HEK293T (cell line): ENCODE data around the gene NTSR1.

Experiments used
- CTCF ChIA-PET: fragments of 350-600 bp; formaldehyde crosslinking; extraction: SDS; loops from one replicate; lab custom pipeline; 2021; ENCODE audit warnings: antibody characterized with exemption, inconsistent platforms; lab: Yijun Ruan, JAX
- POLR2A ChIA-PET: fragments of 350-600 bp; formaldehyde crosslinking; extraction: SDS; loops from one replicate; lab custom pipeline; 2020; ENCODE audit warnings: antibody characterized with exemption, inconsistent platforms; lab: Yijun Ruan, JAX
- DNase-seq: peaks from one replicate; pipeline ENCODE4 v3.0.0; 2012; ENCODE audit warnings: mixed read lengths; ENCODE audit errors: extremely low spot score
- ARNT ChIP-seq: fragments of 450-650 bp; IDR thresholded peaks from 2 replicates; pipeline ENCODE4 v1.6.1; 2017; ENCODE audit warnings: mild to moderate bottlenecking
- BHLHE40 ChIP-seq: fragments of 450-650 bp; IDR thresholded peaks from 2 replicates; pipeline ENCODE4 v1.6.1; 2016; ENCODE audit warnings: mild to moderate bottlenecking, moderate library complexity, borderline replicate concordance
- CTBP1 ChIP-seq: fragments of 450-650 bp; IDR thresholded peaks from 2 replicates; pipeline ENCODE4 v1.6.1; 2016; ENCODE audit warnings: borderline replicate concordance
- ELF4 ChIP-seq: fragments of 450-650 bp; IDR thresholded peaks from 2 replicates; pipeline ENCODE4 v1.6.1; 2017; ENCODE audit warnings: antibody characterized with exemption
- FOXA1 ChIP-seq: fragments of 450-650 bp; IDR thresholded peaks from 2 replicates; pipeline ENCODE4 v1.6.1; 2016; ENCODE audit warnings: mild to moderate bottlenecking
- FOXK2 ChIP-seq: fragments of 450-650 bp; IDR thresholded peaks from 2 replicates; pipeline ENCODE4 v1.6.1; 2016; ENCODE audit warnings: mild to moderate bottlenecking
- FOXM1 ChIP-seq: fragments of 450-650 bp; IDR thresholded peaks from 2 replicates; pipeline ENCODE4 v1.6.1; 2017; ENCODE audit warnings: mild to moderate bottlenecking, borderline replicate concordance
- HDGF ChIP-seq: fragments of 450-650 bp; IDR thresholded peaks from 2 replicates; pipeline ENCODE4 v1.6.1; 2017; ENCODE audit warnings: antibody characterized with exemption, borderline replicate concordance
- L3MBTL2 ChIP-seq: fragments of 450-650 bp; conservative IDR thresholded peaks from 2 replicates; pipeline ENCODE4 v1.6.1; 2016; ENCODE audit warnings: mild to moderate bottlenecking
- LEF1 ChIP-seq: fragments of 450-650 bp; IDR thresholded peaks from 2 replicates; pipeline ENCODE4 v1.6.1; 2017; ENCODE audit warnings: mild to moderate bottlenecking, borderline replicate concordance
- NFRKB ChIP-seq: fragments of 450-650 bp; IDR thresholded peaks from 2 replicates; pipeline ENCODE4 v1.6.1; 2016; ENCODE audit warnings: mild to moderate bottlenecking, moderate library complexity
- PKNOX1 ChIP-seq: fragments of 450-650 bp; IDR thresholded peaks from 2 replicates; pipeline ENCODE4 v1.6.1; 2016
- SP1 ChIP-seq: fragments of 450-650 bp; IDR thresholded peaks from 2 replicates; pipeline ENCODE4 v1.6.1; 2017
- SUZ12 ChIP-seq: fragments of 450-650 bp; IDR thresholded peaks from 2 replicates; pipeline ENCODE4 v1.6.1; 2016; ENCODE audit warnings: mild to moderate bottlenecking
- TARDBP ChIP-seq: fragments of 450-650 bp; IDR thresholded peaks from 2 replicates; pipeline ENCODE4 v1.6.1; 2016
- ZNF384 ChIP-seq: fragments of 450-650 bp; IDR thresholded peaks from 2 replicates; pipeline ENCODE4 v1.6.1; 2016

The NTSR1 gene

GRCh38 chr20:62792182-62792939 lies 83.7 kb downstream of the NTSR1 start:
- no peak for TF ChIP-seq LEF1
- no peak for TF ChIP-seq FOXK2
- TF ChIP-seq BHLHE40: no peak
- TF ChIP-seq FOXM1: no peak
- no peak for TF ChIP-seq SP1
- no peak for TF ChIP-seq CTBP1
- TF ChIP-seq ZNF384: no peak
- no peak for TF ChIP-seq PKNOX1
- TF ChIP-seq HDGF: no peak
- no peak for TF ChIP-seq SUZ12
- CTCF ChIA-PET: interaction anchor here (0.9 to 1.5 kb wide), 3 partner anchors 93 to 125 kb away, joined by 3 to 5 read pairs (median 4); no protein-coding TSS in a partner anchor
- POLR2A ChIA-PET: interaction anchor here (1.0 kb wide), 1 partner anchor 15 kb away, joined by 3 read pairs; no protein-coding TSS in a partner anchor
- DNase-seq: no peak

- TF ChIP-seq SUZ12: no peak
- no peak for TF ChIP-seq TARDBP
- TF ChIP-seq L3MBTL2: no peak
- no peak for TF ChIP-seq ZNF384
- TF ChIP-seq PKNOX1: no peak
- no peak for TF ChIP-seq FOXK2
- TF ChIP-seq NFRKB: no peak
- no peak for TF ChIP-seq FOXM1
- TF ChIP-seq BHLHE40: no peak
- no peak for TF ChIP-seq ELF4
- TF ChIP-seq FOXA1: no peak
- no peak for TF ChIP-seq SP1
- no peak for TF ChIP-seq LEF1
- no peak for TF ChIP-seq ARNT
- TF ChIP-seq CTBP1: no peak
- no peak for TF ChIP-seq HDGF
- ChIA-PET CTCF (interaction anchor here (1.3 kb wide), 1 partner anchor 125 kb away, joined by 3 read pairs; no protein-coding TSS in a partner anchor), POLR2A (no interaction called here)
- no peak for DNase-seq
Measured at GRCh38 chr20:62792940-62793756, 84.5 kb downstream of the NTSR1 start.

- POLR2A ChIA-PET: interaction anchor here (0.8 to 3.1 kb wide), 8 partner anchors 10 to 170 kb away, joined by 3 to 25 read pairs (median 4); partner anchors contain the start of genes OGFR and SLCO4A1
- CTCF ChIA-PET: no interaction called here
- DNase-seq: no peak
- no peak for TF ChIP-seq NFRKB
- no peak for TF ChIP-seq SP1
- TF ChIP-seq LEF1: no peak
- TF ChIP-seq FOXM1: no peak
Measured at GRCh38 chr20:62793757-62794006, 85.0 kb downstream of the NTSR1 start.

GRCh38 chr20:62794007-62794724 lies 85.5 kb downstream of the NTSR1 start:
- POLR2A ChIA-PET: interaction anchor here (0.6 to 3.1 kb wide), 11 partner anchors 10 to 171 kb away, joined by 3 to 25 read pairs (median 3); partner anchors contain the start of genes OGFR and SLCO4A1
- CTCF ChIA-PET: interaction anchor here (0.6 to 1.2 kb wide), 3 partner anchors 22 to 294 kb away, joined by 3 to 4 read pairs (median 3); no protein-coding TSS in a partner anchor
- TF ChIP-seq FOXM1 (no peak), SP1 (peak; percentile 99), NFRKB (no peak), CTBP1 (no peak), ZNF384 (no peak), HDGF (peak; percentile 85; the same call in 1 of the 2 replicates), PKNOX1 (no peak), LEF1 (no peak), ELF4 (no peak), FOXA1 (no peak), BHLHE40 (no peak), FOXK2 (no peak), ARNT (no peak), L3MBTL2 (no peak)
- DNase-seq: peak; percentile 94

GRCh38 chr20:62795023-62795761 lies 86.6 kb downstream of the NTSR1 start:
- CTCF ChIA-PET: interaction anchor here (1.2 kb wide), 2 partner anchors 13 to 295 kb away, joined by 3 to 4 read pairs; no protein-coding TSS in a partner anchor

More at GRCh38 chr20:62795023-62795761, 86.6 kb downstream of the NTSR1 start:
- POLR2A ChIA-PET: interaction anchor here (1.0 to 3.1 kb wide), 15 partner anchors 8 to 172 kb away, joined by 3 to 25 read pairs (median 4); partner anchors contain the start of genes COL9A3, OGFR and SLCO4A1
- TF ChIP-seq BHLHE40 (no peak), L3MBTL2 (peak; percentile 67), ARNT (no peak), FOXM1 (no peak), NFRKB (no peak), CTBP1 (no peak), PKNOX1 (no peak), HDGF (no peak)
- peak; percentile 48 for DNase-seq
